Measurements from ENCODE around the gene GCK. TPM values are rescaled to one million over a fixed set of nuclear protein-coding genes. Genes with fewer than 3 reads are reported as not detected.

The GCK gene
- total and polyA plus RNA-seq, 2 of the 13 experiments (the other 11 are each of a cell fraction or from before 2014, with no cell fraction given): not detected

DNA sequence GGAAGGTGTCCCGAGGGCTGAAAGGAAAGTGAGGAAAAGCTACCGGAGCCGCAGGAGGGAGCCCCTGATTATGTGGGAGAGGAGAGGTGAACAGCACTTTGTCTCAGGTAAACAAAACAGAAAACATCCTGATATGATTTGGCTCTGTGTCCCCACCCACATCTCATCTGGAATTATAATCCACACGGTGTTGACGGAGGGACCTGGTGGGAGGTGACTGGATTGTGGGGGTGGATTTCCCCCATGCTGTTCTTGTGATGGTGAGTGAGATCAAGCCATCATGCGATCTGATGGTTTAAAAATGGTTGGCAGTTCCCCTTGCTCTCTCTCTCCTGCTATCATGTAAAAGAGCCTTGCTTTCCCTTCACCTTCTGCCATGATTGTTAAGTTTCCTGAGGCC, 68.8 kb downstream of the GCK start (continued):
- TF ChIP-seq, protein P1, sequence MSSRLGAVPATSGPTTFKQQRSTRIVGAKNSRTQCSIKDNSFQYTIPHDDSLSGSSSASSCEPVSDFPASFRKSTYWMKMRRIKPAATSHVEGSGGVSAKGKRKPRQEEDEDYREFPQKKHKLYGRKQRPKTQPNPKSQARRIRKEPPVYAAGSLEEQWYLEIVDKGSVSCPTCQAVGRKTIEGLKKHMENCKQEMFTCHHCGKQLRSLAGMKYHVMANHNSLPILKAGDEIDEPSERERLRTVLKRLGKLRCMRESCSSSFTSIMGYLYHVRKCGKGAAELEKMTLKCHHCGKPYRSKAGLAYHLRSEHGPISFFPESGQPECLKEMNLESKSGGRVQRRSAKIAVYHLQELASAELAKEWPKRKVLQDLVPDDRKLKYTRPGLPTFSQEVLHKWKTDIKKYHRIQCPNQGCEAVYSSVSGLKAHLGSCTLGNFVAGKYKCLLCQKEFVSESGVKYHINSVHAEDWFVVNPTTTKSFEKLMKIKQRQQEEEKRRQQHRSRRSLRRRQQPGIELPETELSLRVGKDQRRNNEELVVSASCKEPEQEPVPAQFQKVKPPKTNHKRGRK (CRISPR knock-in tag; IDR thresholded peaks at IDR 0.05): no peak

DNA sequence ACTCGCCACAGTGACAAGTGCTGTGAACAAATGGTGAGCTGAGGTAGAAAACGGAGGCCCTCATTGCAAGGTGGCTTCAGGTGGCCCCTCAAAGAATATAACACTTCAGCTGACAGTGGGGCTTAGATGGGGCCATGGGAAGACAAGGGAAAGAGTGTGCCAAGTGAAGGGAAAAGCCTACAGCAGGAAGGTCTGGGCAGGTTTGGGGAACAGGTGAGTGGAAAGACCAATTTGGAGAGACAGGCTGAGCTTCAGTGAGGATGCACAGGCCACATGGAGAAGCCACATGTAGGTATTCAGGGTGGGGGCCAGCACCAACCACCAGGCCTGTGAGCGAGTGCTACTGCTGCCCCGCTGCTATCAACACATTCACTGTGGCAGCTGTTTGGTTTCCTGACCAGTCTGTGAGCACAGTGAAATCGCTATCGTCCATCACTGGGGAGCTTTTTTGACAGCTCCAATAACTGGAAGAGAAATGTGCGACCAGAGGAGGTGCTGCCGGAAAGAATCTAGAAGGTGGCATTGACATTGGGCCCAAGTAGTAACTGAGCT, 69.3 kb downstream of the GCK start:
- ChIA-PET CTCF (ENCODE audit: low intra/inter-chr PET ratio, low total read pairs) (no interaction called here), POLR2A (no interaction called here)
- H2AFZ ChIP-seq (ENCODE audit: low read length): no peak overlapping the region
- H3K79me2 ChIP-seq (ENCODE audit: insufficient read depth, low read length): peaks cover 14% of the 10 kb centered on the region
- H4K20me1 ChIP-seq (ENCODE audit: insufficient read depth, low read length): no peaks in the 10 kb centered on the region
- H3K4me2 ChIP-seq (ENCODE audit: low read depth, low read length): no peak overlapping the region; the same call in 1 of the 2 replicates
- H3K9ac ChIP-seq (ENCODE audit: insufficient read depth, low read depth, low read length): no peak overlapping the region
- intact Hi-C loops (cut with micrococcal nuclease; ENCODE audit: unreplicated experiment) (no loop called here), in situ Hi-C loops (cut with HindIII; ENCODE audit: extremely low pct_ligation_motif_present, low pct_unique_long_range_greater_than_20kb) (loop anchor here (5.0 kb wide), 1 partner anchor 77 kb away; no protein-coding TSS in a partner anchor)
- H3K4me1 ChIP-seq (ENCODE audit: insufficient read depth, low read length): peaks cover 24% of the 10 kb centered on the region
- WGBS (ENCODE audit: low lambda C conversion rate): 93% methylated on average over 7 of the region's 8 CpGs
- FAIRE-seq (no peak), ATAC-seq (no peak), DNase-seq (ENCODE audit: low spot score) (no peak)
- no peak for TF ChIP-seq YEATS2 (CRISPR knock-in tag; IDR thresholded peaks at IDR 0.05; ENCODE audit: borderline replicate concordance)
- TF ChIP-seq ZNF878 (CRISPR knock-in tag; IDR thresholded peaks at IDR 0.05): no peak
- TF ChIP-seq POGZ (CRISPR knock-in tag; IDR thresholded peaks at IDR 0.05): no peak
- TF ChIP-seq, protein P2, sequence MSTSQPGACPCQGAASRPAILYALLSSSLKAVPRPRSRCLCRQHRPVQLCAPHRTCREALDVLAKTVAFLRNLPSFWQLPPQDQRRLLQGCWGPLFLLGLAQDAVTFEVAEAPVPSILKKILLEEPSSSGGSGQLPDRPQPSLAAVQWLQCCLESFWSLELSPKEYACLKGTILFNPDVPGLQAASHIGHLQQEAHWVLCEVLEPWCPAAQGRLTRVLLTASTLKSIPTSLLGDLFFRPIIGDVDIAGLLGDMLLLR (CRISPR knock-in tag; IDR thresholded peaks at IDR 0.05): no peak
- TF ChIP-seq ZNF136 (CRISPR knock-in tag; IDR thresholded peaks at IDR 0.05; ENCODE audit: low read depth): no peak
- TF ChIP-seq, protein P3, sequence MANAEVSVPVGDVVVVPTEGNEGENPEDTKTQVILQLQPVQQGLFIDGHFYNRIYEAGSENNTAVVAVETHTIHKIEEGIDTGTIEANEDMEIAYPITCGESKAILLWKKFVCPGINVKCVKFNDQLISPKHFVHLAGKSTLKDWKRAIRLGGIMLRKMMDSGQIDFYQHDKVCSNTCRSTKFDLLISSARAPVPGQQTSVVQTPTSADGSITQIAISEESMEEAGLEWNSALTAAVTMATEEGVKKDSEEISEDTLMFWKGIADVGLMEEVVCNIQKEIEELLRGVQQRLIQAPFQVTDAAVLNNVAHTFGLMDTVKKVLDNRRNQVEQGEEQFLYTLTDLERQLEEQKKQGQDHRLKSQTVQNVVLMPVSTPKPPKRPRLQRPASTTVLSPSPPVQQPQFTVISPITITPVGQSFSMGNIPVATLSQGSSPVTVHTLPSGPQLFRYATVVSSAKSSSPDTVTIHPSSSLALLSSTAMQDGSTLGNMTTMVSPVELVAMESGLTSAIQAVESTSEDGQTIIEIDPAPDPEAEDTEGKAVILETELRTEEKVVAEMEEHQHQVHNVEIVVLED (CRISPR knock-in tag; IDR thresholded peaks at IDR 0.05; ENCODE audit: borderline replicate concordance): no peak
- no peaks in the 10 kb centered on the region; a peak in 1 of 5 replicates for H3K27me3 ChIP-seq (ENCODE audit: control insufficient read depth in 1 of 2, insufficient read depth in 2 of 2, low read length in 2 of 2)
- no peaks in the 10 kb centered on the region for H3K9me3 ChIP-seq (ENCODE audit: low read length)
- peaks cover 20 to 54% of the 10 kb centered on the region in 2 experiments for H3K36me3 ChIP-seq (replicated peaks in 1 of 2; ENCODE audit: control insufficient read depth in 1 of 2, insufficient read depth in 2 of 2, low read length in 2 of 2)
- no peak overlapping the region for H3K27ac ChIP-seq (ENCODE audit: extremely low read length, insufficient read depth, low read length)
- H3K4me3 ChIP-seq (replicated peaks in 1 of 3; ENCODE audit: insufficient read depth in 1 of 3, low read depth in 2 of 3, low read length in 3 of 3): no peak overlapping the region
- no TSS peak for BruUV-seq (replicated peaks)

All from HepG2 (cell line).